K562 (cell line): ENCODE results near the gene PPP1R36. TPM values are rescaled to one million over a fixed set of nuclear protein-coding genes. Genes with fewer than 3 reads are reported as not detected.

Experiments used
- ATAC-seq: fragments of 200-7000 bp; cut with Tn5 transposase; 3 replicates; pipeline ENCODE4 v1.9.1; 2020; ENCODE audit warnings: moderate library complexity
- BruUV-seq: library from RNA; stranded (reverse); fragments of 400-500 nt; replicated peaks from 2 replicates; lab custom pipeline; 2021; lab: Mats Ljungman, UMichigan
- CTCF ChIA-PET: fragments of 300-600 bp; formaldehyde crosslinking; extraction: SDS; loops from one replicate; lab custom pipeline; 2021; ENCODE audit warnings: low intra/inter-chr PET ratio; lab: Yijun Ruan, JAX
- POLR2A ChIA-PET: fragments of 300-600, 350-650 bp; sonication (Branson Sonifier 250); formaldehyde crosslinking; extraction: SDS; loops from one replicate; lab custom pipeline; 2021; ENCODE audit warnings: antibody characterized with exemption, inconsistent platforms; lab: Yijun Ruan, JAX
- DNase-seq, 4 experiments: peaks; one replicate each; pipeline versions ENCODE4 v3.0.0 to v3.0.0-alpha.2; 2011 to 2018; ENCODE audit warnings: low spot score in 3 of 4, mixed read lengths in 3 of 4; ENCODE audit errors: extremely low read depth in 1 of 4
- FAIRE-seq: peaks from 2 replicates; lab custom pipeline; 2011; peaks lifted over from hg19 to GRCh38; lab: Jason Lieb, UNC
- H2AFZ ChIP-seq: 2 replicates; pipeline ENCODE4 v1.6.0; 2011; ENCODE audit warnings: low read depth, low read length, control low read depth, inconsistent platforms
- H3K27ac ChIP-seq: fragments of 200-600 bp; 3 replicates; pipeline ENCODE4 v1.8.0; 2011; ENCODE audit warnings: low read depth, mild to moderate bottlenecking, control low read depth, inconsistent platforms, low read length, moderate library complexity, mixed read lengths; ENCODE audit errors: extremely low read depth
- H3K27me3 ChIP-seq, 2 experiments: fragments of 300-600 bp in 1 of 2; 2 replicates in 1 of 2; 3 replicates in 1 of 2; pipeline versions ENCODE4 v1.6.0 to v1.8.0; 2011; ENCODE audit warnings: inconsistent platforms in 2 of 2, low read length in 2 of 2, mild to moderate bottlenecking in 1 of 2, mixed read lengths in 1 of 2, moderate library complexity in 1 of 2; ENCODE audit not compliant: control insufficient read depth in 2 of 2, insufficient read depth in 2 of 2
- H3K36me3 ChIP-seq: fragments of 300-600 bp; 3 replicates; pipeline ENCODE4 v1.8.0; 2011; ENCODE audit warnings: mild to moderate bottlenecking, low read length, inconsistent platforms; ENCODE audit not compliant: control insufficient read depth, insufficient read depth
- H3K4me1 ChIP-seq, 2 experiments: fragments of 200-600 bp in 1 of 2; replicated peaks in 1 of 2; 2 replicates in 1 of 2; 3 replicates in 1 of 2; pipeline versions ENCODE4 v1.5.1 to v1.8.0; 2011; ENCODE audit warnings: inconsistent platforms in 2 of 2, low read length in 2 of 2, mild to moderate bottlenecking in 1 of 2, mixed read lengths in 1 of 2, moderate library complexity in 1 of 2; ENCODE audit not compliant: control insufficient read depth in 2 of 2, insufficient read depth in 2 of 2
- H3K4me2 ChIP-seq: 2 replicates; pipeline ENCODE4 v1.6.1; 2011; ENCODE audit warnings: low read length, control low read depth, inconsistent platforms, mixed read lengths; ENCODE audit not compliant: insufficient read depth
- H3K4me3 ChIP-seq: fragments of 200-600 bp; sonication (generic), shearing (Covaris generic); 2 replicates; pipeline ENCODE4 v1.5.1; 2016; ENCODE audit warnings: control low read depth, inconsistent platforms
- H3K79me2 ChIP-seq: fragments of 200-600 bp; 3 replicates; pipeline ENCODE4 v1.8.0; 2011; ENCODE audit warnings: low read length, inconsistent platforms; ENCODE audit not compliant: control insufficient read depth, insufficient read depth
- H3K9ac ChIP-seq, 2 experiments: 2 replicates each; pipeline versions ENCODE4 v1.6.0 to v1.6.1; 2011; ENCODE audit warnings: low read depth in 2 of 2, low read length in 2 of 2, control low read depth in 1 of 2, inconsistent platforms in 1 of 2, mild to moderate bottlenecking in 1 of 2, mixed read lengths in 1 of 2; ENCODE audit not compliant: insufficient read depth in 1 of 2
- H3K9me1 ChIP-seq: one replicate; pipeline ENCODE4 v1.6.0; 2011; ENCODE audit warnings: inconsistent platforms, mild to moderate bottlenecking, low read length, moderate library complexity; ENCODE audit not compliant: control insufficient read depth, insufficient read depth
- H3K9me3 ChIP-seq: replicated peaks from 2 replicates; pipeline ENCODE4 v1.5.1; 2011; ENCODE audit warnings: low read depth, low read length, inconsistent platforms; ENCODE audit not compliant: control insufficient read depth, insufficient read depth
- H4K20me1 ChIP-seq: replicated peaks from 2 replicates; pipeline ENCODE4 v1.6.1; 2011; ENCODE audit warnings: low read length, inconsistent platforms, mixed read lengths; ENCODE audit not compliant: control insufficient read depth, insufficient read depth
- CLOCK ChIP-seq: fragments of 250-450 bp; sonication (Bioruptor Pico); IDR thresholded peaks from 2 replicates; pipeline ENCODE4 v1.4.0; 2020; ENCODE audit warnings: mild to moderate bottlenecking, moderate library complexity, borderline replicate concordance
- GATAD2B ChIP-seq: fragments of 450-650 bp; IDR thresholded peaks from 2 replicates; pipeline ENCODE4 v1.6.1; 2017; ENCODE audit warnings: mild to moderate bottlenecking, borderline replicate concordance
- GTF3C2 ChIP-seq: IDR thresholded peaks from 3 replicates; pipeline ENCODE4 v1.6.1; 2011; ENCODE audit warnings: borderline replicate concordance, mild to moderate bottlenecking, moderate library complexity; ENCODE audit not compliant: insufficient read length; ENCODE audit errors: extremely low read depth
- HMG20B ChIP-seq: fragments of 250-450 bp; sonication (Bioruptor Pico); IDR thresholded peaks from 2 replicates; pipeline ENCODE4 v1.5.0; 2021; ENCODE audit warnings: mild to moderate bottlenecking
- KAT8 ChIP-seq: fragments of 450-650 bp; IDR thresholded peaks from 2 replicates; pipeline ENCODE4 v1.6.1; 2016; ENCODE audit warnings: low read depth, mild to moderate bottlenecking
- RCOR1 ChIP-seq, 2 experiments: IDR thresholded peaks; 2 replicates each; pipeline ENCODE4 v1.6.1; 2012; ENCODE audit warnings: low read depth in 2 of 2, low read length in 2 of 2, borderline replicate concordance in 1 of 2, improper control_type of control experiment in 1 of 2
- SFPQ ChIP-seq: fragments of 200-400 bp; formaldehyde crosslinking; IDR thresholded peaks from 2 replicates; pipeline ENCODE4 v1.6.1; 2017; ENCODE audit warnings: mild to moderate bottlenecking, low read depth, low read length, moderate library complexity
- ZNF347 ChIP-seq: fragments of 450-650 bp; formaldehyde crosslinking; IDR thresholded peaks from 2 replicates; pipeline ENCODE4 v1.4.0; 2020; ENCODE audit warnings: low read depth, mild to moderate bottlenecking, moderate library complexity
- WGBS: fragments of 100-300 bp; shearing (Covaris generic); methylation state at CpG from one replicate; pipeline ENCODE4 v1.1.6; 2016; ENCODE audit warnings: low coverage, mixed read lengths; ENCODE audit not compliant: insufficient coverage; ENCODE audit errors: missing lambda C conversion rate; 5-methylcytosine and 5-hydroxymethylcytosine counted together
- in situ Hi-C: fragments of 300-500 bp; cut with MboI; formaldehyde crosslinking; loops from 4 replicates; pipeline ENCODE4 v1.15.0; 2018; ENCODE audit warnings: inconsistent platforms, mixed read lengths
- intact Hi-C: fragments of 100-400 bp; cut with micrococcal nuclease; formaldehyde crosslinking; loops from 2 replicates; pipeline ENCODE4 v1.14.2; 2022
- polyA plus RNA-seq, 8 experiments: library from polyadenylated mRNA; depleted of rRNA in 4 of 8; stranded (reverse) in 5 of 8; unstranded in 3 of 8; fragments of >200 nt; fragmentation: Nextera tagmentation in 2 of 8; fragmentation: Illumina TruSeq in 1 of 8; extraction: Ambion mirVana in 2 of 8; extraction: Trizol in 1 of 8; gene quantifications; 2 replicates each; pipeline versions ENCODE4 v1.2.1 to v1.2.3, GENCODE V29; 2011 to 2014; ENCODE audit warnings: inconsistent platforms in 1 of 8, missing spikeins in 1 of 8
- total RNA-seq, 7 experiments: library from RNA; depleted of rRNA in 6 of 7; stranded (reverse); fragments of >200 nt in 6 of 7; fragmentation: Illumina TruSeq in 2 of 7; extraction: Trizol in 2 of 7; gene quantifications; 2 replicates each; pipeline versions ENCODE4 v1.2.1 to v1.2.3, GENCODE V29; 2011 to 2021; ENCODE audit warnings: low replicate concordance in 1 of 7

The PPP1R36 gene
- total and polyA plus RNA-seq, 9 of the 15 experiments (the other 6 are each of a cell fraction or from before 2014, with no cell fraction given), result 0.29 TPM; not detected in 8

GRCh38 chr14:64580467-64580866, 30.7 kb downstream of the PPP1R36 start:
- no peak for ATAC-seq
- no TSS peak for BruUV-seq
- H3K36me3 ChIP-seq, result no peaks in the 10 kb centered on the region
- no peak overlapping the region for H2AFZ ChIP-seq
- no peaks in the 10 kb centered on the region for H3K79me2 ChIP-seq
- no peaks in the 10 kb centered on the region for H3K9me1 ChIP-seq
- intact Hi-C loops, result no loop called here
- no peak overlapping the region for H3K4me2 ChIP-seq
- in situ Hi-C loops, result no loop called here
- no peak for DNase-seq
- H3K27ac ChIP-seq, result no peak overlapping the region
- no peak overlapping the region for H3K9ac ChIP-seq
- H3K4me3 ChIP-seq, result no peak overlapping the region
- no peak for FAIRE-seq
- no peaks in the 10 kb centered on the region for H3K4me1 ChIP-seq
- no peaks in the 10 kb centered on the region for H3K9me3 ChIP-seq
- POLR2A ChIA-PET, result no interaction called here
- peaks cover 5 to 8% of the 10 kb centered on the region in 2 experiments; a peak in 3 of 5 replicates for H3K27me3 ChIP-seq
- no peaks in the 10 kb centered on the region for H4K20me1 ChIP-seq
- WGBS, result 6% methylated on average over 4 of the region's 7 CpGs
- CTCF ChIA-PET, result no interaction called here
- TF ChIP-seq HMG20B (CRISPR knock-in tag), result no peak
- TF ChIP-seq KAT8, result no peak
- TF ChIP-seq RCOR1 (IDR thresholded peaks at IDR 0.05; ENCODE audit: borderline replicate concordance in 1 of 2, low read depth in 2 of 2, low read length in 2 of 2), result no peak
- no peak for TF ChIP-seq ZNF347 (CRISPR knock-in tag)
- no peak for TF ChIP-seq CLOCK
- TF ChIP-seq SFPQ, result no peak
- no peak for TF ChIP-seq GATAD2B
- TF ChIP-seq GTF3C2, result no peak
